ENCODE data around the gene CDCA5.
A peak's percentile ranks its signal among the peaks of the same experiment; 100 is the strongest.

Gene CDCA5

GRCh38 chr11:65121865-65122696, 38.2 kb upstream of the CDCA5 start, which contains the start of the genes FAU and MRPL49:
TSS of gene FAU (minus strand) at chr11:65122134. CDS start at chr11:65121813, 321 bp downstream.
TSS of gene MRPL49 (plus strand) at chr11:65122321. CDS start at chr11:65122347, 26 bp downstream.
- no peak for TF ChIP-seq CTCF (conservative IDR thresholded peaks at IDR 0.05)
- H3K27ac ChIP-seq = peak within 1 kb of the TSS; percentile 100

DNA sequence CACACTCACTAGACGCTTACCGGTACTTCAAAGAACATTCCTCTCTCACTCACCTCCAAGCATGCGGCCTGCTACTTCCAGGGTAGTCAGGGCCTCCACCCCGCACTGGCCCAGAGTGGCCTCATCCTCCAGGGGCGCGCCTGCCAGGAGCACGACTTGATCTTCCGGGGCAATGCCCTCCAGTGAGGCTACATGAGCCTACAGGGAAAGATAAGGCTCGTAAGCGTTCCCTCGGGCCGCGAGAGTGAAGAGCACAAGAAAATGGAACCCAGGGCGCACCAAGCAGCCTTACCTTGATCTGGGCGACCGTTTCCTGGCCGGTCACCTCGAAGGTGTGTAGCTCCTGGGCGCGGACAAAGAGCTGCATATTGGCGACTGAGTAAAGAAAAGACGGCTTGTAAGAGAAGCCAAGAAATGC, 37.6 kb upstream of the CDCA5 start:
- TF ChIP-seq CTCF (conservative IDR thresholded peaks at IDR 0.05) = peak; percentile 12; the same call in 1 of the 2 replicates
- peak overlapping the region; percentile 100 for H3K27ac ChIP-seq

DNA sequence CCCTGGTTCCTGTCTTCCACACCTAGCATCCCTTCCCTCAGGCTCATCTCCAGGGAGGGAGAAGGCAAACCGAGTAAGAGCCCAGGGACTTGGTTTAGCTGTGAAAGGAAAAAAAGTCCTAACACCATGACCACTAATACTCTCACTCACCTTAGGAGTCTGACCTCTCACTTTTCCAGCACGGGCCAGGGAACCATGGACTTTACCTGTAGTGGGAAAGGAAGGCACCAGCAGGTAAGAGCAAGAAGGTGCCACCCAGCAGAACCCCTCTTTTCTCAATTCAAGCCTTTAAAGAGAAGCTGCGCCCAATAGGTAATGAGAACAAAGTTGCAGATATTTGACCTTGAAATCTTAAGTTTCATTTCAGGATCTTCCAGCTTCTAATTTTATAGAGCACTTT, 37.0 kb upstream of the CDCA5 start:
- H3K27ac ChIP-seq = peak overlapping the region; percentile 100
- no peak for TF ChIP-seq CTCF (conservative IDR thresholded peaks at IDR 0.05)

DNA sequence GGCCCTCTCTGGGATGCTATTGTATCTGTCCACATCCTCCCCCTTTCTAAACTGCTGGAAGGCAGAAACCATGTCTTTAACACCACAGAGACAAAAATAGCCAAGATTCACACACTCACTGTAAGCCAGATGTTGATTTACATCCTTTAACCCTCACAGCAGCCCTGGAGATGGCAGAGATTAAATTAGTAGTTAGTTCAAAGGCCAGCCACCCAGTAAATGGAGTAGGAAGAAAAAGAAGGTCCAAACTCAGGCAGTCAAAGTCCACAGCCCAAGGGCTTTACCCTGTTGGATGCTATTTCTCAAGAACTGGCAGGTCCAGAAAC, 35.8 kb upstream of the CDCA5 start:
- peak overlapping the region; percentile 100 for H3K27ac ChIP-seq
- TF ChIP-seq CTCF (conservative IDR thresholded peaks at IDR 0.05) = no peak

DNA sequence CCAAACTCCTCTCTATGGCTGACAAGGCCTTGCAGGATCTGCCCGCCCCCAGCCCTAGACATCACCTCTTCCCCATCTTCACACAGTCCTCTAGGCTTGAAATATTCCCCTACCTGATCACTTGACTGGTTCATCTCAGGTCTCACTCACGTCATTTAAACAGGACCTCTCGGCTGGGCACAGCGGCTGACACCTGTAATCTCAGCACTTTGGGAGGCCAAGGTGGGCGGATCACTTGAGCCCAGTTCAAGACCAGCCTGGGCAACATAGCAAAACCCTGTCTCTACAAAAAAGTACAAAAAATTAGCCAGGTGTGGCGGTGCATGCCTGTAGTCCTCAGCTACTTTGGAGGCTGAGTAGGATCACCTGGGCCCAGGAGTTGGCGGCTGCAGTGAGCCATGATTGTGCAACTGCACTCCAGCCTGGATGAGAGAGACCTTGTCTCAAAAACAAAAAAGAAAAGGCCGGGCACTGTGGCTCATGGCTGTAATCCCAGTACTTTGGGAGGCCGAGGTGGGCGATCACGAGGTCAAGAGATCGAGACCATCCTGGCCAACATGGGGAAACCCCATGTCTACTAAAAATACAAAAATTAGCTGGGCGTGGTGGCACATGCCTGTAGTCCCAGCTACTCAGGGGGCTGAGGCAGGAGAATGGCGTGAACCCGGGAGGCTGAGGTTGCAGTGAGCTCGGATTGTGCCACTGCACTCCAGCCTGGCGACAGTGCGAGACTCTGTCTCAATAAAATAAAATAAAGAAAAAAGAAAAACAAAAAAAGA, 35.2 kb upstream of the CDCA5 start:
- H3K27ac ChIP-seq = peak overlapping the region; percentile 100

DNA sequence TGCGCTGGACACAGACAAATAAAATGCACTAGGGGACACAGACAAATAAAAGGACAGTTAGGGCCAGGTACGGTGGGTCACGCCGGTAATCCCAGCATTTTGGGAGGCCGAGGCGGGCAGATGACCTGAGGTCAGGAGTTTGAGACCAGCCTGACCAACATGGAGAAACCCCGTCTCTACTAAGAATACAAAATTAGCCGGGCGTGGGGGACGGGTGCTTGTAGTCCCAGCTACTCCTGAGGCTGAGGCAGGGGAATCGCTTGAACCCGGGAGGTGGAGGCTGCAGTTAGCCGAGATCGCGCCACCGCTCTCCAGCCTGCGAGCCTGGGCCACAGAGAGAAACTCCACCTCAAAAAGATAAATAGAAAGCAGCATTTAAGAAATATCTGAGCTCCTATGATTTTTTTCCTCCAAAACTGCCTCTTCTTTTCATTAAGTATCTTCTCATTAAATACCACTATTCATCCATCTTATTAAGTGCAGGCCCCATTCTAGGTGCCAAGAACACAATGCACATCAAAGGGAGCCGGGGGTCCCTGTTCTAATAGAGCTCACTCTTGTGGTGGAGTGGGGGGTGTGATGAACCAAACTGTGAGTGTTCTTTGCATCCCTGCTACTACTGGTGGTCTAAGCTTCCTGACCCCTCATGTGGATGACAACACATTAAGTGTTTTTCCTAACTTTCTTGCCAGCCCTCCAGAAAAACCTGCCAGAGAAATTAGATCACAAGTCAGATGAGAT, 34.4 kb upstream of the CDCA5 start:
- H3K27ac ChIP-seq = peak overlapping the region; percentile 100
- TF ChIP-seq CTCF (conservative IDR thresholded peaks at IDR 0.05) = no peak; the same call in 1 of the 2 replicates

DNA sequence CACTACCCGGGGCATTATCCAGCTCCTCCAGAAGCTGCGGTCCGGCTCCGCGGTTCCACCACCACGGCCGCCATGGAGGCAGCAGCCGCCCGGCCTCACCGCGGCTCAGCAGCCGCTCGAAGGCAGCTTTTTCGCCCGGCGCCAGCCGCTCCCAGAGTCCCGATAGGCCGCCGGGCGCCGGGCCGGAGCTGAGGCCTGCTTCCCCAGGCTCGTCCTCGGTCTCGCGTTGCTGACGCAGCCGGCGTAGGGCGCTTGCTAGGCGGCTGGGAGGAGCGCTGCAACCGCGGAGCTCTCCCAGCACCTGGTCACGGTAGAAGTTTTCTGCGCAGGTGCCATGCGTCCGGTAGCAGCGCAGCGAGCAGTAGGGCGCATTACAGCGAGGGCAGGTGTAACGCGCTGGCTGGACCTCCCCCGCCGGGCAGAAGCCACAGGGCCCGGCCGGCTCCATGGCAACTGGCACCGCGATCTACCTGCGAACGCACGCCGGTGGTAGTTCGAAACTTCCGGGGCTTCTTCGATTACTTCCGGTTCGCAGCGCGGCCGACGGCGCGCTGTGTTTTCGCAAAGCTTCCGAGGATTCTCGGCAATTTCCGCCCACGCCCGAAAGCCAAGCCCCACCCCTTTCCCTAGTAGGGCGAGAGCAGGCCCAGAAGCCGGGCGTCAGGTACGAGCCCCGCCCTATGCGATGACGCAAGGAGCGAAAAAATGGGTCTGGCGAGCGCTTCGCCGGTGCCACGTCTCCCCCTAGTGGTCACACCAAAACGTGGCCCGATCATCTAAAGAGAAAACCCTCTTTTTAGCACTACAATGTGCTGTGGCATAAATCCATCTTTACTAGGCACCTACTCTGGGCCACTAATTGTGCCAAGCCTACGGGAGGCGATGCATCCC, 33.6 kb upstream of the CDCA5 start, which contains the start of gene ZNHIT2:
Gene ZNHIT2, minus strand, starts transcription at position 496 of the 891 bp plus-strand sequence. Its CDS starts 48 bp downstream, at position 448.
- peak within 1 kb of the TSS; percentile 100 for H3K27ac ChIP-seq
- peak; percentile 100 for TF ChIP-seq CTCF (conservative IDR thresholded peaks at IDR 0.05)

Measured in VCaP (cell line).